ENCODE results near the gene EFNA2. TPM values are rescaled to one million over a fixed set of nuclear protein-coding genes. Genes with fewer than 3 reads are reported as not detected.

The EFNA2 gene
- total RNA-seq, 1 experiment from 2014 or later = 11.4 TPM

GRCh38 chr19:1237754-1238368 lies 47.8 kb upstream of the EFNA2 start, which contains the start of gene CBARP:
CBARP (minus strand) TSS chr19:1238005; CDS start chr19:1236100, 1,905 bp downstream.
- peaks cover 17% of the 10 kb centered on the region for H3K4me1 Mint-ChIP-seq
- POLR2A ChIA-PET = interaction anchor here (0.9 to 1.7 kb wide), 3 partner anchors 29 to 125 kb away, joined by 3 to 6 read pairs (median 4); partner anchors contain the start of gene CIRBP
- H3K27me3 Mint-ChIP-seq (ENCODE audit: low read depth) = peaks cover 4% of the 10 kb centered on the region; the same call in 1 of the 2 replicates
- ATAC-seq (peak; percentile 6), DNase-seq (ENCODE audit: low spot score) (peak; percentile 54)
- no peaks in the 10 kb centered on the region for H3K9me3 Mint-ChIP-seq
- H3K27ac Mint-ChIP-seq = peak within 1 kb of the TSS; percentile 87
- TF ChIP-seq USF2 (CRISPR knock-in tag; IDR thresholded peaks at IDR 0.05) (peak; percentile 78), ZNF317 (CRISPR knock-in tag; IDR thresholded peaks at IDR 0.05; ENCODE audit: borderline replicate concordance, low read depth) (no peak)
- no peaks in the 10 kb centered on the region for H3K36me3 Mint-ChIP-seq
- CTCF ChIA-PET = interaction anchor here (0.6 to 9.7 kb wide), 8 partner anchors 15 to 173 kb away, joined by 3 to 648 read pairs (median 5); partner anchors contain the start of gene CIRBP
- H3K4me3 Mint-ChIP-seq = peak within 1 kb of the TSS; percentile 76

- ChIA-PET CTCF (interaction anchor here (0.6 to 9.7 kb wide), 8 partner anchors 16 to 174 kb away, joined by 3 to 648 read pairs (median 5); partner anchors contain the start of gene CIRBP), POLR2A (interaction anchor here (0.6 to 1.7 kb wide), 4 partner anchors 28 to 125 kb away, joined by 3 to 6 read pairs (median 4); partner anchors contain the start of gene CIRBP)
- Mint-ChIP-seq H3K9me3 (no peaks in the 10 kb centered on the region), H3K36me3 (no peaks in the 10 kb centered on the region), H3K4me1 (peaks cover 17% of the 10 kb centered on the region), H3K27me3 (ENCODE audit: low read depth) (peaks cover 4% of the 10 kb centered on the region; the same call in 1 of the 2 replicates), H3K4me3 (peak overlapping the region; percentile 76), H3K27ac (peak overlapping the region; percentile 87)
- no peak for ATAC-seq
- no peak for DNase-seq (ENCODE audit: low spot score)
- TF ChIP-seq STAT6 (CRISPR knock-in tag; conservative IDR thresholded peaks at IDR 0.05; ENCODE audit: low read depth) (no peak), FOXP1 (CRISPR knock-in tag; IDR thresholded peaks at IDR 0.05; ENCODE audit: borderline replicate concordance) (peak; percentile 68; the same call in 1 of the 2 replicates)
Observed at GRCh38 chr19:1238369-1239303, 47.0 kb upstream of the EFNA2 start.

- Mint-ChIP-seq H3K4me3 (peak overlapping the region; percentile 76), H3K27me3 (ENCODE audit: low read depth) (peaks cover 4% of the 10 kb centered on the region; the same call in 1 of the 2 replicates), H3K36me3 (no peaks in the 10 kb centered on the region), H3K9me3 (no peaks in the 10 kb centered on the region), H3K4me1 (peaks cover 17% of the 10 kb centered on the region), H3K27ac (peak overlapping the region; percentile 84; the same call in 1 of the 2 replicates)
- ATAC-seq = no peak
- DNase-seq (ENCODE audit: low spot score) = no peak
- no peak for TF ChIP-seq GRHL2 (CRISPR knock-in tag; IDR thresholded peaks at IDR 0.05; ENCODE audit: insufficient replicate concordance, severe bottlenecking)
- TF ChIP-seq ZNF138 (CRISPR knock-in tag; conservative IDR thresholded peaks at IDR 0.05) = no peak
- no peak for TF ChIP-seq NR3C1 (CRISPR knock-in tag; conservative IDR thresholded peaks at IDR 0.05; ENCODE audit: low read depth)
- ChIA-PET POLR2A (interaction anchor here (0.6 to 1.7 kb wide), 2 partner anchors 27 to 30 kb away, joined by 3 to 6 read pairs; partner anchors contain the start of gene CIRBP), CTCF (interaction anchor here (2.3 to 9.7 kb wide), 2 partner anchors 23 to 126 kb away, joined by 10 to 648 read pairs; partner anchors contain the start of gene CIRBP)
Observed at GRCh38 chr19:1239420-1239795, 46.3 kb upstream of the EFNA2 start.

- no peaks in the 10 kb centered on the region for H3K36me3 Mint-ChIP-seq
- ChIA-PET CTCF (interaction anchor here (0.6 to 9.7 kb wide), 13 partner anchors 15 to 594 kb away, joined by 3 to 648 read pairs (median 6); partner anchors contain the start of genes ARHGAP45 and CIRBP), POLR2A (interaction anchor here (0.6 to 1.7 kb wide), 2 partner anchors 27 to 29 kb away, joined by 3 to 4 read pairs; no protein-coding TSS in a partner anchor)
- peaks cover 4% of the 10 kb centered on the region; the same call in 1 of the 2 replicates for H3K27me3 Mint-ChIP-seq (ENCODE audit: low read depth)
- DNase-seq (ENCODE audit: low spot score) (peak; percentile 93), ATAC-seq (peak; percentile 20)
- H3K4me1 Mint-ChIP-seq = peaks cover 22% of the 10 kb centered on the region
- H3K27ac Mint-ChIP-seq = peak overlapping the region; percentile 84; the same call in 1 of the 2 replicates
- H3K4me3 Mint-ChIP-seq = peak overlapping the region; percentile 76
- H3K9me3 Mint-ChIP-seq = no peaks in the 10 kb centered on the region
- peak; percentile 98 for TF ChIP-seq ZBTB21 (CRISPR knock-in tag; IDR thresholded peaks at IDR 0.05; ENCODE audit: borderline replicate concordance)
- TF ChIP-seq, protein P1, sequence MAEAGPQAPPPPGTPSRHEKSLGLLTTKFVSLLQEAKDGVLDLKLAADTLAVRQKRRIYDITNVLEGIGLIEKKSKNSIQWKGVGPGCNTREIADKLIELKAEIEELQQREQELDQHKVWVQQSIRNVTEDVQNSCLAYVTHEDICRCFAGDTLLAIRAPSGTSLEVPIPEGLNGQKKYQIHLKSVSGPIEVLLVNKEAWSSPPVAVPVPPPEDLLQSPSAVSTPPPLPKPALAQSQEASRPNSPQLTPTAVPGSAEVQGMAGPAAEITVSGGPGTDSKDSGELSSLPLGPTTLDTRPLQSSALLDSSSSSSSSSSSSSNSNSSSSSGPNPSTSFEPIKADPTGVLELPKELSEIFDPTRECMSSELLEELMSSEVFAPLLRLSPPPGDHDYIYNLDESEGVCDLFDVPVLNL (CRISPR knock-in tag; IDR thresholded peaks at IDR 0.05; ENCODE audit: borderline replicate concordance, low read depth) = no peak
- TF ChIP-seq GTF2I (CRISPR knock-in tag; conservative IDR thresholded peaks at IDR 0.05) = no peak
- TF ChIP-seq, protein P2, sequence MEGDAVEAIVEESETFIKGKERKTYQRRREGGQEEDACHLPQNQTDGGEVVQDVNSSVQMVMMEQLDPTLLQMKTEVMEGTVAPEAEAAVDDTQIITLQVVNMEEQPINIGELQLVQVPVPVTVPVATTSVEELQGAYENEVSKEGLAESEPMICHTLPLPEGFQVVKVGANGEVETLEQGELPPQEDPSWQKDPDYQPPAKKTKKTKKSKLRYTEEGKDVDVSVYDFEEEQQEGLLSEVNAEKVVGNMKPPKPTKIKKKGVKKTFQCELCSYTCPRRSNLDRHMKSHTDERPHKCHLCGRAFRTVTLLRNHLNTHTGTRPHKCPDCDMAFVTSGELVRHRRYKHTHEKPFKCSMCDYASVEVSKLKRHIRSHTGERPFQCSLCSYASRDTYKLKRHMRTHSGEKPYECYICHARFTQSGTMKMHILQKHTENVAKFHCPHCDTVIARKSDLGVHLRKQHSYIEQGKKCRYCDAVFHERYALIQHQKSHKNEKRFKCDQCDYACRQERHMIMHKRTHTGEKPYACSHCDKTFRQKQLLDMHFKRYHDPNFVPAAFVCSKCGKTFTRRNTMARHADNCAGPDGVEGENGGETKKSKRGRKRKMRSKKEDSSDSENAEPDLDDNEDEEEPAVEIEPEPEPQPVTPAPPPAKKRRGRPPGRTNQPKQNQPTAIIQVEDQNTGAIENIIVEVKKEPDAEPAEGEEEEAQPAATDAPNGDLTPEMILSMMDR (IDR thresholded peaks at IDR 0.05) = peak; percentile 94
- TF ChIP-seq MYBL2 (CRISPR knock-in tag; IDR thresholded peaks at IDR 0.05) = peak; percentile 54; the same call in 1 of the 2 replicates
Observed at GRCh38 chr19:1239796-1240737, 45.6 kb upstream of the EFNA2 start.

All from WTC11 (cell line).